Activated CD8-positive, alpha-beta T cell treated with anti-CD3 and anti-CD28 coated beads for 36 hours (primary cell): Measurements from ENCODE around the gene RNF220. TPM values are rescaled to one million over a fixed set of nuclear protein-coding genes. Genes with fewer than 3 reads are reported as not detected.

Experiments used
- ATAC-seq: fragments of 200-7000 bp; cut with Tn5 transposase; one replicate; pipeline ENCODE4 v1.10.0; 2021; ENCODE audit warnings: mild to moderate bottlenecking, moderate library complexity
- CTCF ChIA-PET: fragments of 350-600 bp; sonication (Branson Sonifier 250); formaldehyde crosslinking; loops from one replicate; lab custom pipeline; 2021; ENCODE audit warnings: antibody characterized with exemption; lab: Charles Lee
- POLR2A ChIA-PET: fragments of 350-600 bp; sonication (Branson Sonifier 250); formaldehyde crosslinking; loops from one replicate; lab custom pipeline; 2021; ENCODE audit warnings: antibody characterized with exemption; lab: Charles Lee
- DNase-seq: peaks from one replicate; pipeline ENCODE4 v3.0.0-alpha.2; 2020
- H3K27ac Mint-ChIP-seq: one replicate; pipeline ENCODE4 v1.8.0; 2021; ENCODE audit warnings: mild to moderate bottlenecking, mixed read lengths
- H3K27me3 Mint-ChIP-seq: one replicate; pipeline ENCODE4 v1.8.0; 2021; ENCODE audit warnings: mixed read lengths
- H3K36me3 Mint-ChIP-seq: one replicate; pipeline ENCODE4 v1.8.0; 2021; ENCODE audit warnings: low read depth, mixed read lengths
- H3K4me1 Mint-ChIP-seq: one replicate; pipeline ENCODE4 v1.8.0; 2021; ENCODE audit warnings: low read depth, mixed read lengths
- H3K4me3 Mint-ChIP-seq: one replicate; pipeline ENCODE4 v1.8.0; 2021; ENCODE audit warnings: mild to moderate bottlenecking, moderate library complexity, mixed read lengths
- H3K9me3 Mint-ChIP-seq: one replicate; pipeline ENCODE4 v1.8.0; 2021; ENCODE audit warnings: mixed read lengths
- CTCF ChIP-seq: fragments of 200-600 bp; IDR thresholded peaks from one replicate; pipeline ENCODE4 v1.8.0; 2022; ENCODE audit warnings: antibody characterized with exemption, mild to moderate bottlenecking
- intact Hi-C: fragments of 100-400 bp; cut with micrococcal nuclease; formaldehyde crosslinking; loops from one replicate; pipeline ENCODE4 v1.10.0; 2022
- total RNA-seq, 2 experiments: library from RNA; stranded (reverse); gene quantifications; one replicate each; pipeline ENCODE4 v1.2.3, GENCODE V29; 2021

Gene RNF220
- 10 to 100 TPM; 71.9 to 79.1 TPM for total RNA-seq

GRCh38 chr1:44405031-44405797, at the start of gene RNF220:
TSS of gene RNF220 (plus strand) at chr1:44405255.
- Mint-ChIP-seq H3K27me3 (peaks cover 55% of the 10 kb centered on the region), H3K4me1 (peaks cover 12% of the 10 kb centered on the region), H3K4me3 (peak within 1 kb of the TSS; percentile 76), H3K36me3 (no peaks in the 10 kb centered on the region), H3K27ac (no peak within 1 kb of the TSS), H3K9me3 (no peaks in the 10 kb centered on the region)
- ChIA-PET POLR2A (no interaction called here), CTCF (interaction anchor here (1.0 kb wide), 2 partner anchors 9 to 27 kb away, joined by 3 read pairs; no protein-coding TSS in a partner anchor)
- DNase-seq = peak; percentile 63
- intact Hi-C loops = no loop called here
- no peak for TF ChIP-seq CTCF
- peak; percentile 41 for ATAC-seq

GRCh38 chr1:44355582-44356305, 49.3 kb upstream of the RNF220 start:
- Mint-ChIP-seq H3K36me3 (peaks cover 9% of the 10 kb centered on the region), H3K4me3 (peak overlapping the region; percentile 96), H3K4me1 (peaks cover 39% of the 10 kb centered on the region), H3K27ac (peak overlapping the region; percentile 75), H3K9me3 (no peaks in the 10 kb centered on the region), H3K27me3 (no peaks in the 10 kb centered on the region)
- ChIA-PET POLR2A (interaction anchor here (0.9 to 1.1 kb wide), 2 partner anchors 9 to 275 kb away, joined by 4 read pairs; no protein-coding TSS in a partner anchor), CTCF (interaction anchor here (1.1 to 1.4 kb wide), 3 partner anchors 38 to 297 kb away, joined by 3 to 6 read pairs (median 4); no protein-coding TSS in a partner anchor)
- ATAC-seq = no peak
- intact Hi-C loops = no loop called here
- TF ChIP-seq CTCF = no peak
- DNase-seq = peak; percentile 3

GRCh38 chr1:44357710-44358109, 47.3 kb upstream of the RNF220 start:
- Mint-ChIP-seq H3K27ac (no peak overlapping the region), H3K4me3 (no peak overlapping the region), H3K9me3 (no peaks in the 10 kb centered on the region), H3K36me3 (peaks cover 4% of the 10 kb centered on the region), H3K27me3 (no peaks in the 10 kb centered on the region), H3K4me1 (peaks cover 26% of the 10 kb centered on the region)
- DNase-seq = no peak
- ChIA-PET CTCF (interaction anchor here (0.7 kb wide), 1 partner anchor 139 kb away, joined by 3 read pairs; no protein-coding TSS in a partner anchor), POLR2A (interaction anchor here (1.1 kb wide), 1 partner anchor 146 kb away, joined by 3 read pairs; no protein-coding TSS in a partner anchor)
- intact Hi-C loops = no loop called here
- ATAC-seq = no peak
- no peak for TF ChIP-seq CTCF

- Mint-ChIP-seq H3K36me3 (peaks cover 2% of the 10 kb centered on the region), H3K4me1 (peaks cover 9% of the 10 kb centered on the region), H3K27me3 (no peaks in the 10 kb centered on the region), H3K9me3 (no peaks in the 10 kb centered on the region), H3K4me3 (no peak overlapping the region), H3K27ac (no peak overlapping the region)
- CTCF ChIA-PET = interaction anchor here (1.6 to 2.5 kb wide), 2 partner anchors 22 to 235 kb away, joined by 6 to 8 read pairs; no protein-coding TSS in a partner anchor
- ATAC-seq (no peak), DNase-seq (no peak)
- no peak for TF ChIP-seq CTCF
- intact Hi-C loops = no loop called here
- POLR2A ChIA-PET = no interaction called here
These were observed 45.7 kb upstream of the RNF220 start for GRCh38 chr1:44359234-44359935.
